Measurements from ENCODE around the gene MYOZ3. TPM values are rescaled to one million over a fixed set of nuclear protein-coding genes. Genes with fewer than 3 reads are reported as not detected.
A peak's percentile ranks its signal among the peaks of the same experiment; 100 is the strongest.

The MYOZ3 gene
- total and polyA plus RNA-seq, 10 of the 15 experiments (the other 5 are each of a cell fraction or from before 2014, with no cell fraction given): 0.04 to 1.1 (median 0.10) TPM; not detected in 4

DNA sequence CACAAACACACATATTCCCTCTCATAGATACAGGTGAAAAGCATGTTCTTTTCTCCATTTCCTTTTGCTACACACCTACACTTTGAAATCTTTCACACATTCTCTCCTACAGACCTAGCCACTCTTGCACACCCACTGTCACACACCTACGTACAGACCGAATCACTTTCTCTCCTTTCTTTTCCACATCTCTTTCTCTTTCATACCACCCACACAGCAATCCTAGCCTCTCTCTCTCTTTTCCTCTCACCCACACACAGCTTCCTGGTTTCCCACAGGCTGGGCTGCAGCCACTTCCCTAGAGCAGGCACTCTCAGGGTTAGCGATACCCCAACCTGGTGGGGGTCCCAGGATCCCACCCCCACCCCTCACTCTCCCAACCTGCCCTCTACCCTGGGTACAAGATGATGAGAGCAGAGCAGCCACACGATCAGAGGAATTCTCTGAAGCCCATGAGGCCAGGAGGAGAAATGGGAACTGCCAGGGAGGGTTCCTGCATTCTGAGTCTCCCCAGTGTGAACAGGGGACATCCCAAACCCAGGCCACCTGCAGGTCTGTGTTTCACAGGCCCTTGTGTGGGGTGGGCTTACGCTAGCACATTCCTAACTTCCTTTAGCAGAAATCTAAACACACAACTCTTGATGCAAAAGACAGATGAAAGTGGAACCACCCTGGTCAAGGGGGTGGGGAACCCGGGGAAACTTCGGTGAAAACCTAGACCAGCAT, 37.7 kb upstream of the MYOZ3 start (continued):
- TF ChIP-seq PAX5 (IDR thresholded peaks at IDR 0.05; ENCODE audit: borderline replicate concordance, low read depth, low read length): no peak
- TF ChIP-seq NFIC (IDR thresholded peaks at IDR 0.05; ENCODE audit: low read depth, low read length): peak; percentile 58; the same call in 1 of the 2 replicates
- TF ChIP-seq, protein P1, sequence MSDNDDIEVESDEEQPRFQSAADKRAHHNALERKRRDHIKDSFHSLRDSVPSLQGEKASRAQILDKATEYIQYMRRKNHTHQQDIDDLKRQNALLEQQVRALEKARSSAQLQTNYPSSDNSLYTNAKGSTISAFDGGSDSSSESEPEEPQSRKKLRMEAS (IDR thresholded peaks at IDR 0.05; ENCODE audit: low read depth, low read length): 0 out of 2 replicates have a peak, but pooled peaks have one; percentile 28
- TF ChIP-seq ZBED1 (IDR thresholded peaks at IDR 0.05; ENCODE audit: borderline replicate concordance): no peak

- TSS peak; percentile 89 for BruUV-seq (replicated peaks)
- Histone ChIP-seq H3K9me3 (replicated peaks; ENCODE audit: control insufficient read depth, insufficient read depth, low read length) (no peaks in the 10 kb centered on the region), H3K27ac (ENCODE audit: control insufficient read depth, insufficient read depth) (peak overlapping the region; percentile 66), H3K9ac (ENCODE audit: control insufficient read depth, insufficient read depth, low read length) (peak overlapping the region; percentile 32), H3K79me2 (ENCODE audit: control insufficient read depth, insufficient read depth, low read length) (peaks cover 35% of the 10 kb centered on the region), H2AFZ (ENCODE audit: control insufficient read depth, low read depth, low read length) (peak overlapping the region; percentile 71), H3K4me1 (ENCODE audit: control insufficient read depth, insufficient read depth, low read length) (peaks cover 40% of the 10 kb centered on the region), H3K36me3 (ENCODE audit: control insufficient read depth in 2 of 2, insufficient read depth in 2 of 2, low read length in 1 of 2) (no peaks in the 10 kb centered on the region), H3K4me3 (peak overlapping the region; percentile 66), H3K27me3 (replicated peaks in 1 of 2; ENCODE audit: control insufficient read depth in 2 of 2, insufficient read depth in 2 of 2, low read length in 1 of 2) (no peaks in the 10 kb centered on the region), H4K20me1 (ENCODE audit: control insufficient read depth, insufficient read depth) (no peaks in the 10 kb centered on the region), H3K4me2 (ENCODE audit: control insufficient read depth, insufficient read depth) (peak overlapping the region; percentile 96)
- no peak for FAIRE-seq
- ChIA-PET SMC1A (ENCODE audit: uncharacterized antibody, unreplicated experiment) (interaction anchor here (1.0 to 1.3 kb wide), 3 partner anchors 31 to 134 kb away, joined by 3 to 4 read pairs (median 3); no protein-coding TSS in a partner anchor), POLR2A (interaction anchor here (1.0 kb wide), 1 partner anchor 11 kb away, joined by 3 read pairs; no protein-coding TSS in a partner anchor), RAD21 (ENCODE audit: unreplicated experiment) (interaction anchor here (1.7 to 2.7 kb wide), 2 partner anchors 12 to 34 kb away, joined by 4 to 15 read pairs; no protein-coding TSS in a partner anchor), CTCF (interaction anchor here (1.0 to 1.7 kb wide), 5 partner anchors 13 to 34 kb away, joined by 3 to 4 read pairs (median 3); no protein-coding TSS in a partner anchor)
- in situ Hi-C loops (cut with MboI): no loop called here
- WGBS (ENCODE audit: insufficient coverage, insufficient replicate concordance, low lambda C conversion rate, missing lambda C conversion rate): 47% methylated on average over 5 of the region's 5 CpGs
- ATAC-seq: peak; percentile 3
- intact Hi-C loops (cut with micrococcal nuclease; ENCODE audit: unreplicated experiment): loop anchor here (10.0 kb wide), 1 partner anchor 169 kb away; no protein-coding TSS in a partner anchor
- no peak for DNase-seq (ENCODE audit: low read depth, low spot score)
- TF ChIP-seq CHD4 (IDR thresholded peaks at IDR 0.05): no peak
- TF ChIP-seq, protein P2, sequence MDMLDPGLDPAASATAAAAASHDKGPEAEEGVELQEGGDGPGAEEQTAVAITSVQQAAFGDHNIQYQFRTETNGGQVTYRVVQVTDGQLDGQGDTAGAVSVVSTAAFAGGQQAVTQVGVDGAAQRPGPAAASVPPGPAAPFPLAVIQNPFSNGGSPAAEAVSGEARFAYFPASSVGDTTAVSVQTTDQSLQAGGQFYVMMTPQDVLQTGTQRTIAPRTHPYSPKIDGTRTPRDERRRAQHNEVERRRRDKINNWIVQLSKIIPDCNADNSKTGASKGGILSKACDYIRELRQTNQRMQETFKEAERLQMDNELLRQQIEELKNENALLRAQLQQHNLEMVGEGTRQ (IDR thresholded peaks at IDR 0.05; ENCODE audit: borderline replicate concordance, low read depth, low read length): peak; percentile 29
- peak; percentile 38; the same call in 1 of the 2 replicates for TF ChIP-seq YY1 (IDR thresholded peaks at IDR 0.05; ENCODE audit: low read depth, low read length)
- TF ChIP-seq NR2F1 (conservative IDR thresholded peaks at IDR 0.05): no peak
- TF ChIP-seq CBX3 (IDR thresholded peaks at IDR 0.05; ENCODE audit: borderline replicate concordance, low read depth): no peak
- TF ChIP-seq ZSCAN29 (IDR thresholded peaks at IDR 0.05): no peak
- 0 out of 3 replicates have a peak, but pooled peaks have one; percentile 5 for TF ChIP-seq POU2F2 (IDR thresholded peaks at IDR 0.05; ENCODE audit: borderline replicate concordance, low read depth, low read length)
- TF ChIP-seq, protein P3, sequence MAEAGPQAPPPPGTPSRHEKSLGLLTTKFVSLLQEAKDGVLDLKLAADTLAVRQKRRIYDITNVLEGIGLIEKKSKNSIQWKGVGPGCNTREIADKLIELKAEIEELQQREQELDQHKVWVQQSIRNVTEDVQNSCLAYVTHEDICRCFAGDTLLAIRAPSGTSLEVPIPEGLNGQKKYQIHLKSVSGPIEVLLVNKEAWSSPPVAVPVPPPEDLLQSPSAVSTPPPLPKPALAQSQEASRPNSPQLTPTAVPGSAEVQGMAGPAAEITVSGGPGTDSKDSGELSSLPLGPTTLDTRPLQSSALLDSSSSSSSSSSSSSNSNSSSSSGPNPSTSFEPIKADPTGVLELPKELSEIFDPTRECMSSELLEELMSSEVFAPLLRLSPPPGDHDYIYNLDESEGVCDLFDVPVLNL (IDR thresholded peaks at IDR 0.05; ENCODE audit: low read depth, low read length): no peak
- no peak for TF ChIP-seq SUZ12 (IDR thresholded peaks at IDR 0.05; ENCODE audit: unreplicated experiment)
- TF ChIP-seq ZNF274 (IDR thresholded peaks at IDR 0.05; ENCODE audit: insufficient read depth, insufficient read length): no peak
- no peak for TF ChIP-seq GATAD2B (conservative IDR thresholded peaks at IDR 0.05; ENCODE audit: low read depth)
- TF ChIP-seq MTA2 (IDR thresholded peaks at IDR 0.05; ENCODE audit: low read depth): no peak
- no peak for TF ChIP-seq RBBP5 (conservative IDR thresholded peaks at IDR 0.05)
- peak in 1 of 2 experiments; percentile 42; a peak in 1 of 4 replicates for TF ChIP-seq BHLHE40 (IDR thresholded peaks at IDR 0.05; ENCODE audit: borderline replicate concordance in 1 of 2, low read depth in 2 of 2, low read length in 1 of 2)
- peak; percentile 81 for TF ChIP-seq RAD51 (IDR thresholded peaks at IDR 0.05)
- TF ChIP-seq KDM1A (IDR thresholded peaks at IDR 0.05; ENCODE audit: borderline replicate concordance): no peak
Observed at GRCh38 chr5:150623878-150624216, 37.2 kb upstream of the MYOZ3 start.
